ENCODE measurements around the gene GID8. TPM values are rescaled to one million over a fixed set of nuclear protein-coding genes. Genes with fewer than 3 reads are reported as not detected.
"Not testable (repeated sequence)": the region's sequence is repeated elsewhere in the genome, so short reads cannot be mapped to it uniquely, and the experiment has no call there.

GID8 gene
- total RNA-seq, 1 donor from 2014 or later, result 29.7 TPM

DNA sequence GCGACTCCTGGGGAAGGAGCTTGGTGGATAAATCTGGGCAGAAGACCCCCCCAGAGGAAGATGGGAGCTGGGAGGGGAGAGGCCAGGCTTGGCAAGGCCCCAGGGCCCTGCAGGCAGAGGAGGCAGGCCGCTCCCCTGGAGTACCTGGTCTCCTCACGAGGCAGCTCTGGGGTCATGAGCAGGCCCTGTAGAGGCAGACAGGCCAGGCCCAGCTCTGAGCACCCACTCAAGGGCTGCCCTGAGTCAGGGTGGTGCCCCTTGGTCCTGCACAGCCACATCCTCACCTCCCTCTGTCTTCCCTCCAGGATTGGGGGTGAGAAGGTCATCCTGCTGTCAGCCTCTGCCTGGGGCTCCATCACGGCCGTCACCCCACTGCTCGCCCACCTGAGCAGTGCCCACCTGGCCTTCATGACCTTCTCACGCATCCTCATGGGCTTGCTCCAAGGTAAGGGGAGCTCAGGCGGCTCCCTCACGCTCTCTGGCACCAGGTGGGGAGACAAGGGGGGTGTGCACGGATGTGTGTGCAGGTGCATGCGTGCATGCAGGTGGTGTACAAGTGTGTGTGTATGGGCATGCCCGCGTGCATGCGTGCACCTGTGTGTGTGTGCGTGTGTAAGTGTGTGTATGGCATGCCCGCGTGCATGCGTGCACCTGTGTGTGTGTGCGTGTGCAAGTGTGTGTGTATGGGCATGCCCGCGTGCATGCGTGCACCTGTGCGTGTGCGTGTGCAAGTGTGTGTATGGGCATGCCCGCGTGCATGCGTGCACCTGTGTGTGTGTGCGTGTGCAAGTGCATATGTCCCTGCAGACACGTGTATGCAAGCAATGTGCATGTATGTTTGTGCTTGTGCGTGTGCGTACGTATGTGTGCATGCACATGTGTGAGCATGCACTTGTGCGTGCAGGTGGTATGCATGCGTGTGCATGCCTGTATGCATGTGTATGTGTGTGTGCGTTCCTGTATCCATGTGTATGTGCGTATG lies 19.5 kb downstream of the GID8 start:
- no peaks in the 10 kb centered on the region for H3K27me3 Mint-ChIP-seq (ENCODE audit: low read depth)
- H3K9me3 Mint-ChIP-seq (ENCODE audit: low read depth), result no peaks in the 10 kb centered on the region

GRCh38 chr20:62958388-62959100 lies 20.6 kb downstream of the GID8 start:
- H3K27ac Mint-ChIP-seq (ENCODE audit: unreplicated experiment), result no peak overlapping the region
- no peak for DNase-seq (ENCODE audit: low spot score)
- no peaks in the 10 kb centered on the region for H3K27me3 Mint-ChIP-seq (ENCODE audit: low read depth)
- H3K9me3 Mint-ChIP-seq (ENCODE audit: low read depth), result no peaks in the 10 kb centered on the region
- H3K4me1 Mint-ChIP-seq (ENCODE audit: low read depth), result peaks cover 7% of the 10 kb centered on the region
- TF ChIP-seq CTCF (IDR thresholded peaks at IDR 0.05), result no peak
- no peaks in the 10 kb centered on the region for H3K36me3 Mint-ChIP-seq (ENCODE audit: low read depth)
- no peak overlapping the region for H3K4me3 Mint-ChIP-seq (ENCODE audit: unreplicated experiment)

More for the DNA sequence above, 19.5 kb downstream of the GID8 start:
- no peaks in the 10 kb centered on the region for H3K36me3 Mint-ChIP-seq (ENCODE audit: low read depth)
- no peak overlapping the region for H3K4me3 Mint-ChIP-seq (ENCODE audit: unreplicated experiment)
- DNase-seq (ENCODE audit: low spot score), result no peak
- peaks cover 8% of the 10 kb centered on the region for H3K4me1 Mint-ChIP-seq (ENCODE audit: low read depth)
- TF ChIP-seq CTCF (IDR thresholded peaks at IDR 0.05), result no peak
- H3K27ac Mint-ChIP-seq (ENCODE audit: unreplicated experiment), result no peak overlapping the region

GRCh38 chr20:62959101-62959971 lies 21.4 kb downstream of the GID8 start:
- H3K36me3 Mint-ChIP-seq (ENCODE audit: low read depth), result no peaks in the 10 kb centered on the region
- H3K4me3 Mint-ChIP-seq (ENCODE audit: unreplicated experiment), result no peak overlapping the region
- no peak for DNase-seq (ENCODE audit: low spot score)
- no peaks in the 10 kb centered on the region for H3K9me3 Mint-ChIP-seq (ENCODE audit: low read depth)
- peaks cover 3% of the 10 kb centered on the region for H3K27me3 Mint-ChIP-seq (ENCODE audit: low read depth)
- TF ChIP-seq CTCF (IDR thresholded peaks at IDR 0.05), result no peak
- H3K4me1 Mint-ChIP-seq (ENCODE audit: low read depth), result no peaks in the 10 kb centered on the region
- H3K27ac Mint-ChIP-seq (ENCODE audit: unreplicated experiment), result no peak overlapping the region

GRCh38 chr20:62959998-62960436 lies 22.1 kb downstream of the GID8 start:
- DNase-seq (ENCODE audit: low spot score), result no peak
- no peaks in the 10 kb centered on the region for H3K9me3 Mint-ChIP-seq (ENCODE audit: low read depth)
- H3K4me3 Mint-ChIP-seq (ENCODE audit: unreplicated experiment), result no peak overlapping the region
- H3K36me3 Mint-ChIP-seq (ENCODE audit: low read depth), result no peaks in the 10 kb centered on the region
- TF ChIP-seq CTCF (IDR thresholded peaks at IDR 0.05), result no peak
- H3K27ac Mint-ChIP-seq (ENCODE audit: unreplicated experiment), result no peak overlapping the region
- H3K4me1 Mint-ChIP-seq (ENCODE audit: low read depth), result no peaks in the 10 kb centered on the region
- peaks cover 5% of the 10 kb centered on the region for H3K27me3 Mint-ChIP-seq (ENCODE audit: low read depth)

GRCh38 chr20:62960446-62961309 lies 22.7 kb downstream of the GID8 start:
- H3K36me3 Mint-ChIP-seq (ENCODE audit: low read depth); DNase-seq (ENCODE audit: low spot score); H3K27me3 Mint-ChIP-seq (ENCODE audit: low read depth); H3K9me3 Mint-ChIP-seq (ENCODE audit: low read depth); H3K27ac Mint-ChIP-seq (ENCODE audit: unreplicated experiment); H3K4me1 Mint-ChIP-seq (ENCODE audit: low read depth); H3K4me3 Mint-ChIP-seq (ENCODE audit: unreplicated experiment): not testable (repeated sequence)

Data from chondrocyte (in vitro differentiated cells).